ENCODE data around the gene CDKN1C.

Gene CDKN1C

GRCh38 chr11:2904153-2905052 lies 18.8 kb upstream of the CDKN1C start:
- DNase-seq: no peak

- no peak for DNase-seq
Observed at GRCh38 chr11:2903672-2904011, 18.1 kb upstream of the CDKN1C start.

- DNase-seq: no peak
Observed at GRCh38 chr11:2902784-2903671, 17.5 kb upstream of the CDKN1C start.

- DNase-seq: peak; percentile 90
Observed at GRCh38 chr11:2901854-2902783, 16.5 kb upstream of the CDKN1C start.

GRCh38 chr11:2901196-2901796 lies 15.7 kb upstream of the CDKN1C start:
- DNase-seq: no peak

- no peak for DNase-seq
Observed at GRCh38 chr11:2899080-2899783, 13.7 kb upstream of the CDKN1C start.

GRCh38 chr11:2898366-2899079 lies 12.9 kb upstream of the CDKN1C start:
- DNase-seq: no peak

GRCh38 chr11:2897048-2897447 lies 11.5 kb upstream of the CDKN1C start:
- no peak for DNase-seq

- DNase-seq: no peak
Observed at GRCh38 chr11:2896047-2896446, 10.5 kb upstream of the CDKN1C start.

- DNase-seq: no peak
Observed at GRCh38 chr11:2893935-2894334, 8.4 kb upstream of the CDKN1C start.

GRCh38 chr11:2892967-2893528 lies 7.5 kb upstream of the CDKN1C start:
- DNase-seq: no peak

GRCh38 chr11:2892215-2892966 lies 6.8 kb upstream of the CDKN1C start:
- peak; percentile 89 for DNase-seq

GRCh38 chr11:2891326-2892214 lies 6.0 kb upstream of the CDKN1C start:
- DNase-seq: no peak

- DNase-seq: peak; percentile 84
Observed at GRCh38 chr11:2890466-2891294, 5.1 kb upstream of the CDKN1C start.

GRCh38 chr11:2889362-2890273 lies 4.0 kb upstream of the CDKN1C start:
- no peak for DNase-seq

GRCh38 chr11:2888266-2888968 lies 2.8 kb upstream of the CDKN1C start:
- peak; percentile 93 for DNase-seq

Measured in right forelimb (tissue), 1 donor.